Measurements from ENCODE around the gene ARHGAP6. TPM values are rescaled to one million over a fixed set of nuclear protein-coding genes. Genes with fewer than 3 reads are reported as not detected.

Gene ARHGAP6
- total RNA-seq, 1 donor from 2014 or later = 4.9 TPM

GRCh38 chrX:11698702-11699101 is 33.0 kb upstream of the ARHGAP6 start:
- no peak for DNase-seq (ENCODE audit: low read depth)
- H3K4me3 ChIP-seq (ENCODE audit: low read depth, low read length) = no peak overlapping the region
- TF ChIP-seq, protein P1, sequence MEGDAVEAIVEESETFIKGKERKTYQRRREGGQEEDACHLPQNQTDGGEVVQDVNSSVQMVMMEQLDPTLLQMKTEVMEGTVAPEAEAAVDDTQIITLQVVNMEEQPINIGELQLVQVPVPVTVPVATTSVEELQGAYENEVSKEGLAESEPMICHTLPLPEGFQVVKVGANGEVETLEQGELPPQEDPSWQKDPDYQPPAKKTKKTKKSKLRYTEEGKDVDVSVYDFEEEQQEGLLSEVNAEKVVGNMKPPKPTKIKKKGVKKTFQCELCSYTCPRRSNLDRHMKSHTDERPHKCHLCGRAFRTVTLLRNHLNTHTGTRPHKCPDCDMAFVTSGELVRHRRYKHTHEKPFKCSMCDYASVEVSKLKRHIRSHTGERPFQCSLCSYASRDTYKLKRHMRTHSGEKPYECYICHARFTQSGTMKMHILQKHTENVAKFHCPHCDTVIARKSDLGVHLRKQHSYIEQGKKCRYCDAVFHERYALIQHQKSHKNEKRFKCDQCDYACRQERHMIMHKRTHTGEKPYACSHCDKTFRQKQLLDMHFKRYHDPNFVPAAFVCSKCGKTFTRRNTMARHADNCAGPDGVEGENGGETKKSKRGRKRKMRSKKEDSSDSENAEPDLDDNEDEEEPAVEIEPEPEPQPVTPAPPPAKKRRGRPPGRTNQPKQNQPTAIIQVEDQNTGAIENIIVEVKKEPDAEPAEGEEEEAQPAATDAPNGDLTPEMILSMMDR (conservative IDR thresholded peaks at IDR 0.05; ENCODE audit: low read depth, low read length) = no peak

DNA sequence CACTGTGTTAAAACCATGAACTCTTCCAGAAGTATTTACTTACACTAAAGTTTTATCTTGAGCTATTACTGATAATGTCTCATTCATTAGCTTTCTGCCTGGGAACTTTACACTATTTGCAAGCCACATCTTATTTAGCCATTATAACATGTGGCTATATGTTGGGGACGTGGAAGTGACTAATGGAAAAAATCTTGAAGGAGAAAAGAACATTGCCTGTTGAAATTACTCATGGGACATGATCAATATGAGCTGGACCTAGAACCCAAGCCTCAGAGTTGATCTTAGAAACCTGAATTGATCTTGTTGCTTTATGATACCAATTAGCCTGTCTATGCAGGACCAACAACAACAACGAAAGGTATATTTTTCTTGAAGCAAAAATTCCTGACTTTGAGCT is 22.5 kb upstream of the ARHGAP6 start:
- H3K4me3 ChIP-seq (ENCODE audit: low read depth, low read length) = no peak overlapping the region
- no peak for DNase-seq (ENCODE audit: low read depth)
- TF ChIP-seq, protein P1 (conservative IDR thresholded peaks at IDR 0.05; ENCODE audit: low read depth, low read length) = no peak

- TF ChIP-seq, protein P1 (conservative IDR thresholded peaks at IDR 0.05; ENCODE audit: low read depth, low read length) = no peak
- no peak for DNase-seq (ENCODE audit: low read depth)
- no peak overlapping the region for H3K4me3 ChIP-seq (ENCODE audit: low read depth, low read length)
These were observed 21.4 kb upstream of the ARHGAP6 start for GRCh38 chrX:11687157-11687556.

- no peak for DNase-seq (ENCODE audit: low read depth)
- H3K4me3 ChIP-seq (ENCODE audit: low read depth, low read length) = no peak overlapping the region
- TF ChIP-seq, protein P1 (conservative IDR thresholded peaks at IDR 0.05; ENCODE audit: low read depth, low read length) = no peak
These were observed 17.3 kb upstream of the ARHGAP6 start for GRCh38 chrX:11683057-11683456.

- no peak for DNase-seq (ENCODE audit: low read depth)
- H3K4me3 ChIP-seq (ENCODE audit: low read depth, low read length) = no peak overlapping the region
- TF ChIP-seq, protein P1 (conservative IDR thresholded peaks at IDR 0.05; ENCODE audit: low read depth, low read length) = peak; percentile 39
These were observed 12.4 kb upstream of the ARHGAP6 start for GRCh38 chrX:11678158-11678557.

DNA sequence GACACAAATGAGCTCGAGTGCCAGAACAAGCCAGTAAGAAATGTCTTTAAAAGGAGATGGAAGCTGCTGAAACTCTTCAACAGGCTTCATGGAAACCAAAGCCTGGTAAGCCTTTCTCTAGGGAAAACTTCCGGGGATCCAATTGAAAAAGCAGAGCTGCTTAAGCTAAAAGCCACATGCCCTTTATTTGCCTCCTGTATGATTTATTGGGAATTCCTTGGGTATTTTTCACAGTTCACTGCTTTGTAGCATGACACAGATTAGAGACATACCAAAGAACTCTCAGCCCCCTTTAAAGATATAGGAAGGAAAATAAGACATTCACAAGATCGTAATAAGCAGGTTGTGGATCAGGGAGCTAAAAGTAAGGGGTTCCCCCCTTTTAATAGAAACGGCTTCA is 6.5 kb upstream of the ARHGAP6 start:
- no peak overlapping the region for H3K4me3 ChIP-seq (ENCODE audit: low read depth, low read length)
- no peak for DNase-seq (ENCODE audit: low read depth)
- TF ChIP-seq, protein P1 (conservative IDR thresholded peaks at IDR 0.05; ENCODE audit: low read depth, low read length) = no peak

DNA sequence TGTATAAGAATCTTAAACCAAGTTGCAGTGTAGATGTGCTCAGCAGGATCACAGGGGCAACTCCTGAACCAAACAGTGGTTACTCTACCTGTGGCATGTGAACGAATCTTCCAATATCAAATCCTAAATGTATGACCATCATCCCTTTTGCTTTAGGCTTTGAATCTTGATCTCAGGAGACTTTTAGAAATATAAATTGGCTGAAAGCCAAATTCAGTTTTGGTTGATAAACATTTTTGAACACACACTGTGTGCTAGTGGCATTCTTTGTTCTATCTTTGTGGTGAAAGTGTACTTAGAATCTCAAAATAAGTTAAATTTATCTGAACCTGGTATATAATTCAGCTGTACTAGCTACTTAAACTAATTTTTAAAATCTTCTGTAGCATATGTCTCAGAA is 4.6 kb upstream of the ARHGAP6 start:
- no peak overlapping the region for H3K4me3 ChIP-seq (ENCODE audit: low read depth, low read length)
- TF ChIP-seq, protein P1 (conservative IDR thresholded peaks at IDR 0.05; ENCODE audit: low read depth, low read length) = no peak
- no peak for DNase-seq (ENCODE audit: low read depth)

Measured in epithelial cell of proximal tubule (primary cell).